Measurements from ENCODE around the gene SPI1.

DNA sequence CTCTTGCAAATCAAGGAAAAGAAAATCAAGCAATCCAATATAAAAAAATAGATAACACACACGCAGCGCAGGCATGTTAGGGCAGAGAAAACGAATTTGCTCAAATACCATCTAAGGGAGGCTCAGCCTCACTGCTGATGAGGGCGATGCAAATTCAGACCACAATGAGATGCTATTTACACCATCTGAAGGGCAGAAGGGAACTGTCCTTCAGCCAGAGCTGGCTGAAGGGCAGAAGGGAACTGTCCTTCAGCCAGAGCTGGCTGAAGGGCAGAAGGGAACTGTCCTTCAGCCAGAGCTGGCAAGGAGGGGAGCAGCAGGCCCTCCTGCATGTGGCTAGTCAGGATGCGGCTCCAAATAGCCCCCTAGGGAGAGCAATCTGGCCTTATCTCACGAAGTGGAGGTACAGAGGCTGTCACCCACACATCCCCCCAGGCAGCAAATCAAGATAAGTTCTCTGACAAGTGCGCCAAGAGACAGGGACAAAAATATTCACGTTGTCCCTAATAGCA lies 22.5 kb upstream of the SPI1 start:
- no peak for TF ChIP-seq POLR2AphosphoS5 (IDR thresholded peaks at IDR 0.05)
- no peak for TF ChIP-seq CTCF (IDR thresholded peaks at IDR 0.05)

Measured in upper lobe of left lung (tissue), 4 donors.